ENCODE measurements around the gene SND1.

DNA sequence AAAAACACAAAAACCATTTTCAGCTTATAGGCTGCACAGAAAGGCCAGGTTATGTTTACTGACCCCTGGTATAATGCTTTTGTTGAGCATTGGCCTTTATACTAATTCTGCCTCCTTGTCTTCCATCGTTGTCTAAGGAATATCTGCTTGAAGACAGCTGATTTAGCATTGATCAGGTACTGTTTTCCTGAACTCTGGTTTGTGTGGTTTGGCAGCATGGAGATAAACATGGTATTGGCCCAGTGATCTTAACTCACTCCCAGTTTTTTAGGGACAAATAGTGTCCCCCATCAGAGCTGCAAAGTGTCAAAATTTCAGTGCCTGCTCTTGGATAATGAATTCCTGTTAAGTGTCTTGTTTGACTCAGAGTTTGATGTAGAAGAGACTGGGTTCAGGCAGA is 100.8 kb downstream of the SND1 start:
- TF ChIP-seq, protein P1, sequence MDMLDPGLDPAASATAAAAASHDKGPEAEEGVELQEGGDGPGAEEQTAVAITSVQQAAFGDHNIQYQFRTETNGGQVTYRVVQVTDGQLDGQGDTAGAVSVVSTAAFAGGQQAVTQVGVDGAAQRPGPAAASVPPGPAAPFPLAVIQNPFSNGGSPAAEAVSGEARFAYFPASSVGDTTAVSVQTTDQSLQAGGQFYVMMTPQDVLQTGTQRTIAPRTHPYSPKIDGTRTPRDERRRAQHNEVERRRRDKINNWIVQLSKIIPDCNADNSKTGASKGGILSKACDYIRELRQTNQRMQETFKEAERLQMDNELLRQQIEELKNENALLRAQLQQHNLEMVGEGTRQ (IDR thresholded peaks at IDR 0.05; ENCODE audit: low read depth, low read length) = no peak
- no peak for TF ChIP-seq RCOR1 (IDR thresholded peaks at IDR 0.05; ENCODE audit: insufficient replicate concordance, low read length)
- TF ChIP-seq, protein P2, sequence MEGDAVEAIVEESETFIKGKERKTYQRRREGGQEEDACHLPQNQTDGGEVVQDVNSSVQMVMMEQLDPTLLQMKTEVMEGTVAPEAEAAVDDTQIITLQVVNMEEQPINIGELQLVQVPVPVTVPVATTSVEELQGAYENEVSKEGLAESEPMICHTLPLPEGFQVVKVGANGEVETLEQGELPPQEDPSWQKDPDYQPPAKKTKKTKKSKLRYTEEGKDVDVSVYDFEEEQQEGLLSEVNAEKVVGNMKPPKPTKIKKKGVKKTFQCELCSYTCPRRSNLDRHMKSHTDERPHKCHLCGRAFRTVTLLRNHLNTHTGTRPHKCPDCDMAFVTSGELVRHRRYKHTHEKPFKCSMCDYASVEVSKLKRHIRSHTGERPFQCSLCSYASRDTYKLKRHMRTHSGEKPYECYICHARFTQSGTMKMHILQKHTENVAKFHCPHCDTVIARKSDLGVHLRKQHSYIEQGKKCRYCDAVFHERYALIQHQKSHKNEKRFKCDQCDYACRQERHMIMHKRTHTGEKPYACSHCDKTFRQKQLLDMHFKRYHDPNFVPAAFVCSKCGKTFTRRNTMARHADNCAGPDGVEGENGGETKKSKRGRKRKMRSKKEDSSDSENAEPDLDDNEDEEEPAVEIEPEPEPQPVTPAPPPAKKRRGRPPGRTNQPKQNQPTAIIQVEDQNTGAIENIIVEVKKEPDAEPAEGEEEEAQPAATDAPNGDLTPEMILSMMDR (conservative IDR thresholded peaks at IDR 0.05; ENCODE audit: low read depth, low read length) = no peak
- no peak for TF ChIP-seq SMC3 (IDR thresholded peaks at IDR 0.05; ENCODE audit: low read depth, low read length)
